PC-9 (cell line): ENCODE results near the gene WDR5. TPM values are rescaled to one million over a fixed set of nuclear protein-coding genes. Genes with fewer than 3 reads are reported as not detected.

ENCODE experiments used
- BruUV-seq: library from RNA; stranded (reverse); fragments of 400-500 nt; replicated peaks from 2 replicates; lab custom pipeline; 2021; lab: Mats Ljungman, UMichigan
- CTCF ChIA-PET: fragments of 300-600 bp; sonication (Branson Sonifier 250); formaldehyde crosslinking; loops from one replicate; lab custom pipeline; 2022; ENCODE audit warnings: antibody characterized with exemption; lab: Charles Lee
- POLR2A ChIA-PET: fragments of 300-600 bp; sonication (Branson Sonifier 250); formaldehyde crosslinking; loops from one replicate; lab custom pipeline; 2022; ENCODE audit warnings: antibody characterized with exemption; ENCODE audit not compliant: unreplicated experiment; lab: Charles Lee
- DNase-seq, 2 experiments: peaks; one replicate each; pipeline versions ENCODE4 v3.0.0 to v3.0.0-alpha.2; 2015 to 2022; ENCODE audit warnings: mixed read lengths in 1 of 2
- H2AFZ ChIP-seq: fragments of 200-600 bp; sonication (generic); 2 replicates; pipeline ENCODE4 v1.8.1; 2017; ENCODE audit warnings: antibody characterized with exemption
- H3F3A ChIP-seq: fragments of 200-600 bp; sonication (generic); 2 replicates; pipeline ENCODE4 v1.8.1; 2017; ENCODE audit warnings: antibody characterized with exemption, mild to moderate bottlenecking, low read depth; ENCODE audit not compliant: insufficient read depth
- H3K27ac ChIP-seq: fragments of 200-600 bp; sonication (generic); 2 replicates; pipeline ENCODE4 v1.6.1; 2016; ENCODE audit warnings: mixed run types
- H3K27me3 ChIP-seq: fragments of 200-600 bp; sonication (generic); 2 replicates; pipeline ENCODE4 v1.6.1; 2016; ENCODE audit warnings: low read depth, mixed run types; ENCODE audit not compliant: insufficient read depth
- H3K36me3 ChIP-seq: fragments of 200-600 bp; sonication (generic); 2 replicates; pipeline ENCODE4 v1.6.1; 2016; ENCODE audit warnings: low read depth, mixed run types
- H3K4me1 ChIP-seq: fragments of 200-600 bp; sonication (generic); replicated peaks from 2 replicates; pipeline ENCODE4 v1.6.1; 2016; ENCODE audit warnings: mixed run types; ENCODE audit not compliant: insufficient read depth
- H3K4me2 ChIP-seq: fragments of 200-600 bp; sonication (generic); 2 replicates; pipeline ENCODE4 v1.6.1; 2017; ENCODE audit warnings: mixed run types
- H3K4me3 ChIP-seq: fragments of 200-600 bp; sonication (generic); 2 replicates; pipeline ENCODE4 v1.6.1; 2016; ENCODE audit warnings: mixed run types
- H3K79me2 ChIP-seq: fragments of 200-600 bp; sonication (generic); 2 replicates; pipeline ENCODE4 v1.6.1; 2017; ENCODE audit warnings: low read depth, mixed run types
- H3K9me2 ChIP-seq: fragments of 200-600 bp; sonication (generic); 2 replicates; pipeline ENCODE4 v1.8.1; 2017; ENCODE audit warnings: mild to moderate bottlenecking; ENCODE audit not compliant: insufficient read depth
- H3K9me3 ChIP-seq: fragments of 200-600 bp; sonication (generic); 2 replicates; pipeline ENCODE4 v1.8.1; 2016; ENCODE audit warnings: low read depth; ENCODE audit not compliant: insufficient read depth
- H4K20me1 ChIP-seq: fragments of 200-600 bp; sonication (generic); 2 replicates; pipeline ENCODE4 v1.8.1; 2017; ENCODE audit not compliant: insufficient read depth
- EZH2 ChIP-seq: fragments of 200-600 bp; sonication (generic); IDR thresholded peaks from 2 replicates; pipeline ENCODE4 v1.8.0; 2017; ENCODE audit warnings: antibody characterized with exemption, low read depth
- intact Hi-C: fragments of 100-400 bp; cut with micrococcal nuclease; formaldehyde crosslinking; loops from one replicate; pipeline ENCODE4 v1.10.0; 2022; ENCODE audit not compliant: unreplicated experiment
- total RNA-seq: library from RNA; stranded (reverse); gene quantifications from 2 replicates; pipeline ENCODE4 v1.2.3, GENCODE V29; 2021
- TF ChIP-seq, protein P1 (sequence below): fragments of 200-600 bp; sonication (generic); conservative IDR thresholded peaks from 2 replicates; pipeline ENCODE4 v1.6.1; 2017; ENCODE audit warnings: mixed run types, antibody characterized with exemption, mild to moderate bottlenecking, moderate library complexity

Gene WDR5
- total RNA-seq, 1 experiment from 2014 or later, result 53.4 TPM

DNA sequence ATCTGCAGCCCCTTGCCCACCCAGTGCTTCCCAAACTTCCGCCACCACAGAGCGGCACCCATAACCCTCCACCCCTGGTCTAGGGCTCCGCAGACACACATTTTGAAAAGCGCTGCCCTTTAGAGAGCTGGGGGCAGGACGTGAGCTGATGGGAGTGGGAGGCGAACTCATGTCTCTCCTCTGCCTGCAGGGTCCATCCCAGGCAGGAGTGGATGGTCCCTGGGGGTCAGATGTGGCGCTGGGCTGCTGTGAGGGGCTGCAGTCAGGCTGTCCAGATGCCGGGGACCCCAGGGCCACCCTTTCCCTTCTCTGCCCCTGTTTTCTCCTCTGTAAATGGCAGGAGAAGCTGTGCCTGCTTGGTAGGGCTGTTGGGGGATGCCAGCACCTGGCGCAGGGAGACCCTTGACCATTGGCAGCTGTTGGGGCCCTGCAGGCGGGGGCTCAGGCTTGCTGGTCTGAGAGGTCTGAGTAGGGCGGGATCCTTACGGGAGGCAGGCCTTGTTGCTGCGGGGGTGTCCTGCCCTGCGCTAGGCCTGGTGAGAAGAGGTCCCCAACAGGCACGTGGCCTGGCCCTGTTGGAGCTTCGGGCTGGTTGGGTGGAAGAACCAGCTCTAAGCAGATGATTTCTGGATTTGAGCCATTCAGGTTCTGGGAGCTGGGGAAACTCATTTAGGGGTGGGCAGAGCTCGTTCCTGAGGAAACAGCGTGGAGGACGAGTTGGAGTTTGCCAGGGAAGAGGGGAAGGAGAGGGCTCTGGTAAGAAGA lies 38.8 kb downstream of the WDR5 start:
- intact Hi-C loops, result loop anchor here (1.0 kb wide), 1 partner anchor 269 kb away; no protein-coding TSS in a partner anchor
- Histone ChIP-seq H3F3A (no peaks in the 10 kb centered on the region), H3K4me3 (no peak overlapping the region), H3K27me3 (peaks cover 29% of the 10 kb centered on the region), H3K36me3 (no peaks in the 10 kb centered on the region), H2AFZ (no peak overlapping the region), H4K20me1 (no peaks in the 10 kb centered on the region), H3K9me2 (no peaks in the 10 kb centered on the region), H3K4me1 (no peaks in the 10 kb centered on the region), H3K27ac (no peak overlapping the region), H3K79me2 (no peaks in the 10 kb centered on the region), H3K9me3 (no peaks in the 10 kb centered on the region), H3K4me2 (no peak overlapping the region)
- ChIA-PET CTCF (interaction anchor here (0.6 kb wide), 3 partner anchors 150 to 1576 kb away, joined by 3 to 6 read pairs (median 4); no protein-coding TSS in a partner anchor), POLR2A (interaction anchor here (0.6 kb wide), 2 partner anchors 20 to 36 kb away, joined by 3 to 4 read pairs; no protein-coding TSS in a partner anchor)
- DNase-seq, result no peak
- BruUV-seq, result no TSS peak
- no peak for TF ChIP-seq EZH2
- TF ChIP-seq, protein P1, sequence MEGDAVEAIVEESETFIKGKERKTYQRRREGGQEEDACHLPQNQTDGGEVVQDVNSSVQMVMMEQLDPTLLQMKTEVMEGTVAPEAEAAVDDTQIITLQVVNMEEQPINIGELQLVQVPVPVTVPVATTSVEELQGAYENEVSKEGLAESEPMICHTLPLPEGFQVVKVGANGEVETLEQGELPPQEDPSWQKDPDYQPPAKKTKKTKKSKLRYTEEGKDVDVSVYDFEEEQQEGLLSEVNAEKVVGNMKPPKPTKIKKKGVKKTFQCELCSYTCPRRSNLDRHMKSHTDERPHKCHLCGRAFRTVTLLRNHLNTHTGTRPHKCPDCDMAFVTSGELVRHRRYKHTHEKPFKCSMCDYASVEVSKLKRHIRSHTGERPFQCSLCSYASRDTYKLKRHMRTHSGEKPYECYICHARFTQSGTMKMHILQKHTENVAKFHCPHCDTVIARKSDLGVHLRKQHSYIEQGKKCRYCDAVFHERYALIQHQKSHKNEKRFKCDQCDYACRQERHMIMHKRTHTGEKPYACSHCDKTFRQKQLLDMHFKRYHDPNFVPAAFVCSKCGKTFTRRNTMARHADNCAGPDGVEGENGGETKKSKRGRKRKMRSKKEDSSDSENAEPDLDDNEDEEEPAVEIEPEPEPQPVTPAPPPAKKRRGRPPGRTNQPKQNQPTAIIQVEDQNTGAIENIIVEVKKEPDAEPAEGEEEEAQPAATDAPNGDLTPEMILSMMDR, result no peak

DNA sequence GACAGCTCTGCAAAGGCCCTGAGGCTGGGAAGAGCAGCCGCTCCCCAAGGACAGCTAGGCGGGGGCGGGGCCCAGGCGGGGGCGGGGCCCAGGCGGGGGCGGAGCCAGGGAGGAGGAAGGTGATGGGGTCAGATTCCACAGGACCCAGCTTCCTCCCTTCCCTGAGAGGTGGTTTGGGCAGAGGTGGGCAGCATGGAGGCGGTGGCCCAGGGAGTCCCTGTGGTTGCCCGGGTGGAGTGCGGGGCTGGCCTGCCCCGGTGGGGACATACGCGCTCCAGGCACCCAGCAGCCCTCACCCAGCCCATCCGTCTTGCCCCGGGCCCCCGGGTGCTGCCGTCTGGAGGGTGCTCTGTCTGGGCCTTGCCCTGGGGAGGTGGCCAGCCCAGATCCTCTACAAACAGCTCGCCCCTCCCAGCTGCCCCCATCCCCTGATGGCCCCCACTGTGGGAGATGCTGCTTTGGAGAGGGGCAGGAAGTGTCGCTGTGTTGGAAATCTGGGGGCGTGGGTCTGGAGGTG lies 39.5 kb downstream of the WDR5 start:
- Histone ChIP-seq H3K27me3 (peaks cover 35% of the 10 kb centered on the region), H2AFZ (no peak overlapping the region), H3K36me3 (no peaks in the 10 kb centered on the region), H3K9me3 (no peaks in the 10 kb centered on the region), H3K4me3 (no peak overlapping the region), H3K4me1 (no peaks in the 10 kb centered on the region), H3K27ac (no peak overlapping the region), H3K9me2 (no peaks in the 10 kb centered on the region), H3K79me2 (no peaks in the 10 kb centered on the region), H3F3A (no peaks in the 10 kb centered on the region), H3K4me2 (no peak overlapping the region), H4K20me1 (no peaks in the 10 kb centered on the region)
- TF ChIP-seq, protein P1, result no peak
- no peak for TF ChIP-seq EZH2
- no TSS peak for BruUV-seq
- CTCF ChIA-PET, result interaction anchor here (0.6 kb wide), 3 partner anchors 151 to 1575 kb away, joined by 3 to 6 read pairs (median 4); no protein-coding TSS in a partner anchor
- POLR2A ChIA-PET, result interaction anchor here (0.6 kb wide), 2 partner anchors 20 to 37 kb away, joined by 3 to 4 read pairs; no protein-coding TSS in a partner anchor
- DNase-seq, result peak in 1 of 2 experiments; percentile 27
- intact Hi-C loops, result loop anchor here (1.0 kb wide), 1 partner anchor 268 kb away; no protein-coding TSS in a partner anchor

DNA sequence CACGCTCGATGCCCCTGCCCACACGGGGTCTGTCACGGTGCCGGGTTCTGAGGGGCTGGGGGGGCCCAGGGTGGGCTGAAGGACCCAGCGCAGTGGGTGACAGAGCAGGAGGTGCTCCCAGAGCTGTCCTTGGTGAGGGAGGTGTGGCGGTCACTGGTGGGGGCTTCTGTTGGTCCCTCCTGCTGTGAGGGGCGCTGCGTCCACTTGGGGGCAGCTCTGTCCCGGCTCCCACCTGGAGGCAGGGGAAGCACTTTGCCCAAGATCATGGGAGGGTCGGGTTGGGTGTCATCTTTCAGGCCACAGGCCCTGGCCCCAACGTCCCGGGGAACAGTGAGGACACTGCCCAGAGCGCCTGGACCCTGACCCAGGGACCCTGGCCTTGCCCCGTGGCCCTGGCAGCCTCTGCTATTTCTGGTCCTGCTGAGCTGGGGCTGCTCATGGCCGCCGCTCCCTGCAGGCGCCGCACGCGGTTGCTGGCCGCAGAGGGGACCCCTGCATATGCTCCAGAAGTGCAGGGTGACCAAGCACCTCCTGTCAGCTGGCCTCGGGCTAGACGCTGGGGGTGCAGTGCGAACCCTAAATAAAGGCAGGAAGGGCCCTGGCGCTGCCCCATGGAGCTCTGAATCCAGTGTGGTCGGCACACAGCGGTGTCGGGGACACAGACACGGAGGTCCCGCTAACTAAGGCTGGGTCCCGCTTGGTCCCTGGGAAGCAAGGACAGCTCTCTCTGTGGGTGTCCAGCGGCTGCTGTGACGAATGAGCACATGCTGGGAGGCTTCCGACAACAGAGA lies 40.1 kb downstream of the WDR5 start:
- Histone ChIP-seq H4K20me1 (no peaks in the 10 kb centered on the region), H3K27me3 (peaks cover 42% of the 10 kb centered on the region), H3K4me1 (no peaks in the 10 kb centered on the region), H2AFZ (no peak overlapping the region), H3K4me3 (no peak overlapping the region), H3K27ac (no peak overlapping the region), H3K4me2 (no peak overlapping the region), H3K79me2 (no peaks in the 10 kb centered on the region), H3F3A (no peaks in the 10 kb centered on the region), H3K36me3 (no peaks in the 10 kb centered on the region), H3K9me2 (no peaks in the 10 kb centered on the region), H3K9me3 (no peaks in the 10 kb centered on the region)
- peak in 1 of 2 experiments; percentile 23 for DNase-seq
- ChIA-PET POLR2A (interaction anchor here (0.6 kb wide), 1 partner anchor 267 kb away, joined by 5 read pairs; no protein-coding TSS in a partner anchor), CTCF (interaction anchor here (0.6 kb wide), 1 partner anchor 10 kb away, joined by 3 read pairs; no protein-coding TSS in a partner anchor)
- TF ChIP-seq, protein P1, result no peak
- TF ChIP-seq EZH2, result no peak
- intact Hi-C loops, result loop anchor here (1.0 kb wide), 1 partner anchor 267 kb away; no protein-coding TSS in a partner anchor
- BruUV-seq, result no TSS peak
